Esophagus squamous epithelium (tissue), 5 donors: Measurements from ENCODE around the gene NAAA. TPM values are rescaled to one million over a fixed set of nuclear protein-coding genes. Genes with fewer than 3 reads are reported as not detected.
"Not testable (repeated sequence)": the region's sequence is repeated elsewhere in the genome, so short reads cannot be mapped to it uniquely, and the experiment has no call there.

Experiments used
- DNase-seq: peaks from one replicate; lab custom pipeline; 2025; lab: John Stamatoyannopoulos, UW
- H3K27ac ChIP-seq, 4 donors: fragments of 200-600 bp; sonication (generic); one replicate each; pipeline ENCODE4 v1.5.1; 2016 to 2019; ENCODE audit warnings: mild to moderate bottlenecking in 1 of 4
- H3K27me3 ChIP-seq, 4 donors: fragments of 200-600 bp; sonication (generic); 1 replicate in 3 of 4; 2 replicates in 1 of 4; pipeline versions ENCODE4 v1.5.1 to v1.6.0; 2017 to 2021; ENCODE audit warnings: antibody characterized with exemption in 1 of 4
- H3K36me3 ChIP-seq, 3 donors: fragments of 200-600 bp; sonication (generic); one replicate each; pipeline ENCODE4 v1.5.1; 2016 to 2019
- H3K4me1 ChIP-seq, 3 donors: fragments of 200-600 bp; sonication (generic); one replicate each; pipeline ENCODE4 v1.5.1; 2017 to 2019
- H3K4me3 ChIP-seq, 4 donors: fragments of 200-600 bp; sonication (generic); 1 replicate in 3 of 4; 2 replicates in 1 of 4; pipeline ENCODE4 v1.5.1; 2016 to 2019; ENCODE audit warnings: mild to moderate bottlenecking in 2 of 4, moderate library complexity in 1 of 4
- H3K9me3 ChIP-seq, 3 donors: fragments of 200-600 bp; sonication (generic); one replicate each; pipeline ENCODE4 v1.5.1; 2016 to 2019
- CTCF ChIP-seq, 6 experiments: fragments of 450-650 bp in 4 of 6; fragments of 200-600 bp in 2 of 6; sonication (generic) in 2 of 6; IDR thresholded peaks; one replicate each; pipeline ENCODE4 v1.5.1; 2016 to 2019; ENCODE audit warnings: antibody characterized with exemption in 6 of 6, mild to moderate bottlenecking in 4 of 6, moderate library complexity in 4 of 6
- POLR2A ChIP-seq, 4 donors: fragments of 450-650 bp; IDR thresholded peaks; one replicate each; pipeline ENCODE4 v1.6.1; 2017; ENCODE audit warnings: antibody characterized with exemption in 4 of 4, mild to moderate bottlenecking in 4 of 4, moderate library complexity in 3 of 4
- WGBS, 2 donors: methylation state at CpG; one replicate each; pipeline ENCODE4 v1.1.5; 2018; 5-methylcytosine and 5-hydroxymethylcytosine counted together
- intact Hi-C: fragments of 100-400 bp; cut with DNase I; formaldehyde crosslinking; loops from one replicate; pipeline ENCODE4 v1.15.0; 2022
- total RNA-seq, 4 donors: library from RNA; depleted of rRNA; stranded (reverse); fragments of >200 nt; gene quantifications; one replicate each; pipeline ENCODE4 v1.1.0, GENCODE V29; 2016
- donor health status: DM: yes; HTN: yes; CAD: no.

NAAA gene
- total RNA-seq, 4 donors from 2014 or later, result 53.6 to 152 (median 86.2) TPM

GRCh38 chr4:75930152-75930551, 10.7 kb downstream of the NAAA start:
- H3K36me3 ChIP-seq, result peaks cover 0 to 50% (median 8%) of the 10 kb centered on the region in 3 donors
- H3K27ac ChIP-seq, result no peak overlapping the region
- H3K9me3 ChIP-seq, result no peaks in the 10 kb centered on the region
- DNase-seq, result no peak
- TF ChIP-seq POLR2A (IDR thresholded peaks at IDR 0.05), result no peak
- TF ChIP-seq CTCF (IDR thresholded peaks at IDR 0.05), result no peak
- 92 to 95% methylated on average over 3 of the region's 3 CpGs for WGBS, 2 donors
- no peaks in the 10 kb centered on the region for H3K27me3 ChIP-seq
- H3K4me3 ChIP-seq, result no peak overlapping the region
- no peaks in the 10 kb centered on the region for H3K4me1 ChIP-seq
- intact Hi-C loops, result no loop called here

GRCh38 chr4:75924916-75925315, 15.9 kb downstream of the NAAA start:
- H3K4me3 ChIP-seq, H3K9me3 ChIP-seq, H3K4me1 ChIP-seq, intact Hi-C loops, H3K27me3 ChIP-seq, H3K27ac ChIP-seq, DNase-seq: not testable (repeated sequence)
- H3K36me3 ChIP-seq, result peaks cover 7 to 76% (median 11%) of the 10 kb centered on the region in 3 donors
- 94 to 95% methylated on average over 11 of the region's 11 CpGs for whole genome bisulfite sequencing, 2 donors

- no peak for DNase-seq
- Histone ChIP-seq H3K4me3 (no peak overlapping the region), H3K27me3 (no peaks in the 10 kb centered on the region), H3K4me1 (no peaks in the 10 kb centered on the region), H3K9me3 (no peaks in the 10 kb centered on the region), H3K36me3 (peaks cover 7 to 76% (median 11%) of the 10 kb centered on the region in 3 donors), H3K27ac (no peak overlapping the region)
- intact Hi-C loops, result no loop called here
- WGBS, 2 donors, result 91% methylated on average over 5 of the region's 5 CpGs
- no peak for TF ChIP-seq CTCF (IDR thresholded peaks at IDR 0.05)
Measured at GRCh38 chr4:75924309-75924827, 16.4 kb downstream of the NAAA start.

- Histone ChIP-seq H3K4me1 (no peaks in the 10 kb centered on the region), H3K27ac (no peak overlapping the region), H3K27me3 (no peaks in the 10 kb centered on the region), H3K36me3 (peaks cover 7 to 77% (median 18%) of the 10 kb centered on the region in 3 donors), H3K4me3 (no peak overlapping the region), H3K9me3 (no peaks in the 10 kb centered on the region)
- DNase-seq, result no peak
- intact Hi-C loops, result no loop called here
- TF ChIP-seq POLR2A (IDR thresholded peaks at IDR 0.05), result no peak
- TF ChIP-seq CTCF (IDR thresholded peaks at IDR 0.05), result no peak
- WGBS, 2 donors, result 70 to 92% methylated on average over 1 of the region's 1 CpG
Measured at GRCh38 chr4:75922588-75922987, 18.2 kb downstream of the NAAA start.

GRCh38 chr4:75921910-75922309, 18.9 kb downstream of the NAAA start:
- H3K4me3 ChIP-seq, result no peak overlapping the region
- DNase-seq, result no peak
- H3K27me3 ChIP-seq, result no peaks in the 10 kb centered on the region
- TF ChIP-seq CTCF (IDR thresholded peaks at IDR 0.05) (no peak), POLR2A (IDR thresholded peaks at IDR 0.05) (no peak)
- H3K9me3 ChIP-seq, result no peaks in the 10 kb centered on the region
- H3K36me3 ChIP-seq, result peaks cover 11 to 84% (median 18%) of the 10 kb centered on the region in 3 donors
- no peak overlapping the region for H3K27ac ChIP-seq
- H3K4me1 ChIP-seq, result no peaks in the 10 kb centered on the region
- intact Hi-C loops, result no loop called here
- WGBS, 2 donors, result 81 to 100% methylated on average over 1 to 2 of the region's 2 CpGs

GRCh38 chr4:75920327-75920726, 20.5 kb downstream of the NAAA start:
- Histone ChIP-seq H3K27ac (no peak overlapping the region), H3K27me3 (no peaks in the 10 kb centered on the region)
- DNase-seq, result no peak

More at GRCh38 chr4:75920327-75920726, 20.5 kb downstream of the NAAA start:
- intact Hi-C loops, result no loop called here
- 94% methylated on average over 4 of the region's 4 CpGs for WGBS, 2 donors
- peaks cover 11 to 84% (median 18%) of the 10 kb centered on the region in 3 donors for H3K36me3 ChIP-seq
- TF ChIP-seq POLR2A (IDR thresholded peaks at IDR 0.05), result no peak
- no peak for TF ChIP-seq CTCF (IDR thresholded peaks at IDR 0.05)
- H3K4me3 ChIP-seq, result no peak overlapping the region
- H3K9me3 ChIP-seq, result no peaks in the 10 kb centered on the region
- peaks cover 0 to 4% (median 0%) of the 10 kb centered on the region in 3 donors for H3K4me1 ChIP-seq
